ENCODE results near the gene CACNA1G. TPM values are rescaled to one million over a fixed set of nuclear protein-coding genes. Genes with fewer than 3 reads are reported as not detected.

CACNA1G gene
- total RNA-seq, 1 experiment from 2014 or later: not detected

- intact Hi-C loops (cut with micrococcal nuclease): no loop called here
- H3K9me3 Mint-ChIP-seq (ENCODE audit: unreplicated experiment): no peaks in the 10 kb centered on the region
- H3K4me3 Mint-ChIP-seq (ENCODE audit: unreplicated experiment): no peak overlapping the region
- no peak overlapping the region for H3K27ac Mint-ChIP-seq (ENCODE audit: low read depth, unreplicated experiment)
- POLR2A ChIA-PET: no interaction called here
- H3K27me3 Mint-ChIP-seq (ENCODE audit: insufficient read depth, unreplicated experiment): peaks cover 19% of the 10 kb centered on the region
- DNase-seq (ENCODE audit: unreplicated experiment): no peak
- CTCF ChIA-PET: no interaction called here
- no TSS peak for BruUV-seq (replicated peaks)
- H3K4me1 Mint-ChIP-seq (ENCODE audit: insufficient read depth, unreplicated experiment): no peaks in the 10 kb centered on the region
- H3K36me3 Mint-ChIP-seq (ENCODE audit: insufficient read depth, unreplicated experiment): no peaks in the 10 kb centered on the region
- TF ChIP-seq, protein P1, sequence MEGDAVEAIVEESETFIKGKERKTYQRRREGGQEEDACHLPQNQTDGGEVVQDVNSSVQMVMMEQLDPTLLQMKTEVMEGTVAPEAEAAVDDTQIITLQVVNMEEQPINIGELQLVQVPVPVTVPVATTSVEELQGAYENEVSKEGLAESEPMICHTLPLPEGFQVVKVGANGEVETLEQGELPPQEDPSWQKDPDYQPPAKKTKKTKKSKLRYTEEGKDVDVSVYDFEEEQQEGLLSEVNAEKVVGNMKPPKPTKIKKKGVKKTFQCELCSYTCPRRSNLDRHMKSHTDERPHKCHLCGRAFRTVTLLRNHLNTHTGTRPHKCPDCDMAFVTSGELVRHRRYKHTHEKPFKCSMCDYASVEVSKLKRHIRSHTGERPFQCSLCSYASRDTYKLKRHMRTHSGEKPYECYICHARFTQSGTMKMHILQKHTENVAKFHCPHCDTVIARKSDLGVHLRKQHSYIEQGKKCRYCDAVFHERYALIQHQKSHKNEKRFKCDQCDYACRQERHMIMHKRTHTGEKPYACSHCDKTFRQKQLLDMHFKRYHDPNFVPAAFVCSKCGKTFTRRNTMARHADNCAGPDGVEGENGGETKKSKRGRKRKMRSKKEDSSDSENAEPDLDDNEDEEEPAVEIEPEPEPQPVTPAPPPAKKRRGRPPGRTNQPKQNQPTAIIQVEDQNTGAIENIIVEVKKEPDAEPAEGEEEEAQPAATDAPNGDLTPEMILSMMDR (IDR thresholded peaks at IDR 0.05; ENCODE audit: unreplicated experiment): no peak
Observed at GRCh38 chr17:50558581-50558940, 2.0 kb upstream of the CACNA1G start.

DNA sequence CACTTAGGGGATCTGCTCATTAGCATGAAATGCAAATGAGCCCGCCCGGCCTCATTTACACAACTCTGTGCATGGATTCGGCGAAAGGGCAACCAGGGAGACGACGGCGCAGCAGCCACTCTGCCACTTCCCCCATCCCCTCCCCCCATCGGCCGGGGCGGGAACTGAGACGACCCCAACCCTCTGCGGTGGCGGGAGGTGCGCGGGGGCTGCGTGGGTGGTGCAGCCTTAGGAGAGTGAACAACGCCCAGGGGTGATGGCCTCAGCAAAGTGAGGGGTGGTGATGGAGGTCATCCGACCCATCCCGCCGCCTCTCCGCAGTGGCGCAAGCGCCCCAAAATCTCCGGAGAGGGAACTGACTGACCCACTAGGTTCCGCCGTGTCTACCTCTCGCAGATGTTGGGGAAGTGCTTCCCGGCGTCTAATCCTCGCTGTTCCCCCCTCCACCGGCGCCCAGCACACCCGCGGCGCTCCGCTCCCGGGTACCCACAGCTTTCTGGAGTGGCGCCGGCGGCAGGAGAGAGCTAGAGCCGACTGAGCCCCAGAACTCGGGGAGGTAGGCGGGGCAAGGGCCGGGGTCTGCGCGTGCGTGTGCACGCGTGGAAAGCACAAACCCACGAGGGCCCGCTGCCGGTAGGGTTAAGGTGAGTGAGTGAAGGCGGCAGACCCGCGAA lies 1.4 kb upstream of the CACNA1G start:
- TF ChIP-seq, protein P1 (IDR thresholded peaks at IDR 0.05; ENCODE audit: unreplicated experiment): no peak
- H3K4me3 Mint-ChIP-seq (ENCODE audit: unreplicated experiment): no peak overlapping the region
- no TSS peak for BruUV-seq (replicated peaks)
- DNase-seq (ENCODE audit: unreplicated experiment): no peak
- H3K4me1 Mint-ChIP-seq (ENCODE audit: insufficient read depth, unreplicated experiment): no peaks in the 10 kb centered on the region
- H3K36me3 Mint-ChIP-seq (ENCODE audit: insufficient read depth, unreplicated experiment): no peaks in the 10 kb centered on the region
- H3K9me3 Mint-ChIP-seq (ENCODE audit: unreplicated experiment): no peaks in the 10 kb centered on the region
- H3K27me3 Mint-ChIP-seq (ENCODE audit: insufficient read depth, unreplicated experiment): peaks cover 25% of the 10 kb centered on the region
- ChIA-PET CTCF (interaction anchor here (0.7 to 1.4 kb wide), 4 partner anchors 8 to 102 kb away, joined by 3 to 4 read pairs (median 4); partner anchors contain the start of gene SPATA20), POLR2A (no interaction called here)
- H3K27ac Mint-ChIP-seq (ENCODE audit: low read depth, unreplicated experiment): no peak overlapping the region
- intact Hi-C loops (cut with micrococcal nuclease): no loop called here

DNA sequence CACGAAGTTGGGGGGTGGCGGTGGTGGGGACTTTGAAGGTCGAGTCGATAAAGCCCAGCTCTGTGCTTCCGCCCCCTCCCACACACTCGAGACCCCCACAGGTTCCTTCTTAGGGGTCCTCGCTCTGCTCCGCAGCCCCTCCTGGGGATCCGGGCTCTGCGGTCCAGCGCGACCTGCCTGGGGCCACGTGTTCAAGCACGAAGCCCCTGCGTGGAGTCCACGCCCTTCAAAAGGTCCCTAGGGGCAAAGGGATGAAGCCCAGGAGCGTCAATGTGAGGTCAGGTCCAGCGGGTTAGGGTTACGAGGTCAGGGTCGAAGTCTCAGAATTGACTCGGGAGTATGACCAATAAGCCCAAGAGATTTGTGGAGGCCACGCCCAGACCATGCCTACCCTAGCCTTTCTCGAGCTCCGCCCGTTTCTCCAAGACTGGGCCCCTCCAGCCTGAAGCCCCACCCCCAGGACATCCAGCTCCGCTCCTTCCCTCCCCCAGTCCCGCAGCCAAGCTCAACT lies 786 bp upstream of the CACNA1G start:
- TF ChIP-seq, protein P1 (IDR thresholded peaks at IDR 0.05; ENCODE audit: unreplicated experiment): no peak
- no TSS peak for BruUV-seq (replicated peaks)
- H3K27ac Mint-ChIP-seq (ENCODE audit: low read depth, unreplicated experiment): no peak overlapping the region
- ChIA-PET POLR2A (interaction anchor here (1.1 kb wide), 1 partner anchor 17 kb away, joined by 4 read pairs; no protein-coding TSS in a partner anchor), CTCF (interaction anchor here (0.5 to 1.4 kb wide), 7 partner anchors 9 to 277 kb away, joined by 3 to 5 read pairs (median 4); partner anchors contain the start of gene SPATA20)
- DNase-seq (ENCODE audit: unreplicated experiment): no peak
- no peaks in the 10 kb centered on the region for H3K36me3 Mint-ChIP-seq (ENCODE audit: insufficient read depth, unreplicated experiment)
- H3K4me1 Mint-ChIP-seq (ENCODE audit: insufficient read depth, unreplicated experiment): no peaks in the 10 kb centered on the region
- H3K4me3 Mint-ChIP-seq (ENCODE audit: unreplicated experiment): peak overlapping the region; percentile 31
- H3K27me3 Mint-ChIP-seq (ENCODE audit: insufficient read depth, unreplicated experiment): peaks cover 31% of the 10 kb centered on the region
- no peaks in the 10 kb centered on the region for H3K9me3 Mint-ChIP-seq (ENCODE audit: unreplicated experiment)
- intact Hi-C loops (cut with micrococcal nuclease): no loop called here

DNA sequence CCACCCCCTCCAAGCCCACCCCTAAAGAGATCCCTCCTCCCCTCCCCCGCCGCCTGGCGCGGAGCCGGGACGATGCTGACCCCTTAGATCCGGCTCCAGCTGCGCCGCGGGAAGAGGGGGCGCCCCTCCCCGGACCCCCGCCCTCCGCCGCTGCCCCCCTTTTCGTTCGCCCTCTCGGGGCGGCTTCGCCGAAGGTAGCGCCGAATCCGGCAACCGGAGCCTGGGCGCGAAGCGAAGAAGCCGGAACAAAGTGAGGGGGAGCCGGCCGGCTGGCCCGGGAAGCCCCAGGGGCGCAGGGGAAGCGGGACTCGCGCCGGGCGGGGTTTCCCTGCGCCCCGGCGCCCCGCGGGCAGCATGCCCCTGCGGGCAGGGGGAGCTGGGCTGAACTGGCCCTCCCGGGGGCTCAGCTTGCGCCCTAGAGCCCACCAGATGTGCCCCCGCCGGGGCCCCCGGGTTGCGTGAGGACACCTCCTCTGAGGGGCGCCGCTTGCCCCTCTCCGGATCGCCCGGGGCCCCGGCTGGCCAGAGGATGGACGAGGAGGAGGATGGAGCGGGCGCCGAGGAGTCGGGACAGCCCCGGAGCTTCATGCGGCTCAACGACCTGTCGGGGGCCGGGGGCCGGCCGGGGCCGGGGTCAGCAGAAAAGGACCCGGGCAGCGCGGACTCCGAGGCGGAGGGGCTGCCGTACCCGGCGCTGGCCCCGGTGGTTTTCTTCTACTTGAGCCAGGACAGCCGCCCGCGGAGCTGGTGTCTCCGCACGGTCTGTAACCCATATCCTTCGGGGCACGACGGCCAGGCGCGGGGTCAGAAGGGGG lies 623 bp downstream of the CACNA1G start:
- POLR2A ChIA-PET: interaction anchor here (0.5 to 0.6 kb wide), 2 partner anchors 74 to 76 kb away, joined by 3 to 4 read pairs; no protein-coding TSS in a partner anchor
- H3K9me3 Mint-ChIP-seq (ENCODE audit: unreplicated experiment): no peaks in the 10 kb centered on the region
- no peak overlapping the region for H3K27ac Mint-ChIP-seq (ENCODE audit: low read depth, unreplicated experiment)
- H3K4me1 Mint-ChIP-seq (ENCODE audit: insufficient read depth, unreplicated experiment): no peaks in the 10 kb centered on the region
- no TSS peak for BruUV-seq (replicated peaks)
- no peak overlapping the region for H3K4me3 Mint-ChIP-seq (ENCODE audit: unreplicated experiment)
- CTCF ChIA-PET: interaction anchor here (0.7 kb wide), 2 partner anchors 46 to 264 kb away, joined by 3 read pairs; no protein-coding TSS in a partner anchor
- peaks cover 45% of the 10 kb centered on the region for H3K27me3 Mint-ChIP-seq (ENCODE audit: insufficient read depth, unreplicated experiment)
- no peak for DNase-seq (ENCODE audit: unreplicated experiment)
- intact Hi-C loops (cut with micrococcal nuclease): no loop called here
- H3K36me3 Mint-ChIP-seq (ENCODE audit: insufficient read depth, unreplicated experiment): no peaks in the 10 kb centered on the region
- TF ChIP-seq, protein P1 (IDR thresholded peaks at IDR 0.05; ENCODE audit: unreplicated experiment): no peak

Measured in MCF 10A (cell line).